Stimulated activated CD8-positive, alpha-beta memory T cell treated with anti-CD3 and anti-CD28 coated beads, Interleukin-4, amount 100 ng/mL, for 1 hour (primary cell): ENCODE data around the gene ERCC4.

Source experiments
- DNase-seq, 2 donors: peaks; one replicate each; pipeline ENCODE4 v3.0.0-alpha.2; 2020; ENCODE audit warnings: low read depth in 2 of 2, low spot score in 1 of 2

The ERCC4 gene

DNA sequence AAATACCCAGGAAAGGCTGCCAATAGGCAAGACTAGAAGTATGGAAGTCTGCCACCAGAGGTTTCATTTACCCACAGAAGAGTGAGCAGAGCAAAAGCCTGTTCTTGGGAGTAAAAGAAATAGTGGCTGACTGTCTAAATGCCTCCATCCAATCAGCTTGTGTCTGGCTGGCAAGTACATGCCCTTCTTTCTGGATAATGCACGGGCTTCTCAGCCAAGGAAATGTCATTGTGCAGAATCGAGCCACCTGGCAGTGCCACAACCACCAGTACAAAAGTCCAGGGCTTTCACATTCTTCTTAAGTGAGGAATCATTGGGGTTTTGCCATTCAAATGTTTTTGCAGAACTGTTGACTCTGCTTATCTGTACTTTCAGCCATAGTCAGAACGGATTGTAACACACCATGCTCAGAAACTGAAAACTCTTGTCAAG, 10.1 kb upstream of the ERCC4 start:
- no peak for DNase-seq

DNA sequence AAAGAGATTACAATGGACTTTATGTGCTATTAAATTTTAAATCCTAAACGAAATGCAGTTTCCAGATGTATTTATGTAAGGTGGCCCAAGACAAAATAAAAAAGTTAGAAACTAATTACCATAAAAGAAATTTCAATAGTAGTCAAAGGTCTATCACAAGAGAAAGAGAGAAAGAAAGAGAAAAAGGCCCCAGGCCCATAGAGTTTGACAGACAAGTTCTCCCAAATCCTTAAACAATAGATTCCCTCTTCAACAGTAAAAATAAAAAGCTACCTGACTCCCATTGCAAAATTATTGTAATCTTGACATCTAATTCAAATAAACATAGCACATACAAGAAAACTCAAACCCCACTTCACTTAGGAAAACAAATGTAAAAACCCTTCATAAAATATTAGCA, 8.6 kb upstream of the ERCC4 start:
- no peak for DNase-seq

DNA sequence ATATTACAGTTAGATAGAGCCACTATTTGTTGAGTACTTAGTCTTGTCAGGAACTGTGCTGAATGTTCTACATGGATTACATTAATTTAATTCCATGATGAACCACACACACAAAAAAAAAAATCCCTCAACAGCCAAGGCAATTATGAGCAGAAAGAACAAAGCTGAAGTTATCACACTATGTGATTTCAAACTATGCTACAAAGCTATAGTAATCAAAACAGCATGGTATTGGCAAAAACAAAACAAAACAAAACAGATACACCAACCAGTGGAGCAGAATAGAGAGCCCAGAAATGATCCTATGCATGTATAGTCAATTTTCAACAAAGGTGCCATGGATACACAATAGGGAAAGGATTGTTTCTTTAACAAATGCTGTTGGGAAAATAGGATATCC, 8.1 kb upstream of the ERCC4 start:
- DNase-seq, result no peak

DNA sequence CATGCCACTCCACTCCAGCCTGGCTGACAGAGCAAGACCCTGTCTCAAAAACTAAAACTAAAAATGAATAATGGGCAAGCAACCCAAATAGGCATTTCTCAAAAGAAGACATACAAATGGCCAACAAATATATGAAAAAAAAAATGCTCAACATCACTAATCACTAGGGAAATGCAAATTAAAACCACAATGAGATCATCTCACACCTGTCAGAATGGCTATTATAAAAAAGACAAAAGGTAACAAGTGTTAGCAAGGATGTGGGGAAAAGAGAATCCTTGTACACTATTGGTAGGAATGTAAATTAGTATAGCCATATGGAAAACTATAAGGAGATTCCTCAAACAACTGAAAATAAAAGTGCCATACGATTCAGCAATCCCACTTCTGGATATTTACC, 7.1 kb upstream of the ERCC4 start:
- DNase-seq, result no peak

DNA sequence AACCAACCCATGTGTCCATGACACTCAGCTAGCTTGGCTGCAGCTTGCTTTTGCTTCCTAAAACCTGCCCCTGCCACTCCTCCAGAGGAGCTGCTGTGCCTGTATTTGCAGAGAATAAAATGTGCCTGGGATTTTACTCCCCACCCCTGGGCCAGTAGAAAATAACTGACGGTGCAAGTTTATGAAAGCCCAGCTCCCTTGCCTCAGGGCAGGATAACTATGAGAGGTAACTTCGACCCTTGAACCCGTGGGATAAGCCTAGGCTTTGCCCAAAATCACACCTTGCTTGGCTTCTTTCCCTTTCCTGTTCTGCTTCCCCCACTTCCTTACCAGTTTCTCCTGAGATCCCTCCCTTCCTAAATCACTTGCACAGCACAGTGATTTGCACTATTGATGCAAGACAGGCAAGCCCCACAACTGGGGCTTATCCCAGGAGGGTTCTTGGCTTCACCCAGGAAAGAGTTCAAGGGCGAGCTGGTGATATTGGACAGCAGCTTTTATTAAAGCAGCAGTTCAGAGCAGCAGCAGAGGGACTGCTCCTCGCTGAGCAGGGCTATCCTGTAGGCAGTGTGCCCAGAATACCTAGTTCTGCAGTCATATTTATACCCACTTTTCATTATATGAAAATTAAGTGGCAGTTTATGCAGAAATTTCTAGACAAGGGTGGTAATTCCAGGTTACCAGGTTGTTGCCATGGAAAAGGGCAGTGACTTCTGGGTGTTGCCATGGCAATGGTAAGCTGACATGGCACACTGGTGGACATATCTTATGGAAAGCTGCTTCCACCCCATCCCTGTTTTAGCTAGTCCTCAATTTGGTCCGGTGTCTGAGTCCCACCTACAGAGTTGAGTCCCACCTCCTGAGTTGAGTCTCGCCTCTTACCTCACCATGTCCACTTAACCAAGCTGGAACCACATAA, 6.3 kb upstream of the ERCC4 start:
- DNase-seq, result no peak

DNA sequence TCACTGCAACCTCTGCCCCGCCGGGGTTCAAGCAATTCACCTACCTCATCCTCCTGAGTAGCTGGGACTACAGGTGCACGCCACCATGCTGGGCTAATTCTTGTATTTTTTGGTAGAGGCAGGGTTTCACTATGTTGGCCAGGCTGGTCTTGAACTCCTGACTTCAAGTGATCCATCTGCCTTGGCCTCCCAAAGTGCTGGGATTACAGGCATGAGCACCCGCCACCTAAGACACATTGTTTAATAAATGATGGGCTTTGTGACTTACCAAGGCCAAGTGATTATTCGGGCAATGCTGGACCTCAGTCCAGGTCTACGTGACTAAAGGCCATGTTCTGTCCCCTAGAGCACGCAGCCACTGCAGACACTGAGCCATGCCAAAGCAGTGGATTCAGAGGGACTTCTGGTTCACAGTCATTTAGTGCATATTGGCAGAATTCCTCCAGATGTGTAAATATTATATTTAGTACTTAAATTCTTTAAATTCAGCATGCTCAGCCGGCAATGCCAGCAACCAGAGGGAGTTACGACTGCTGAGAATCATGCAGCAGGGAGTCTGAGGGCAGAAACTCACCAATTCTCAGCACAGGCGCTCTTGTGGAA, 4.8 kb upstream of the ERCC4 start:
- no peak for DNase-seq

DNA sequence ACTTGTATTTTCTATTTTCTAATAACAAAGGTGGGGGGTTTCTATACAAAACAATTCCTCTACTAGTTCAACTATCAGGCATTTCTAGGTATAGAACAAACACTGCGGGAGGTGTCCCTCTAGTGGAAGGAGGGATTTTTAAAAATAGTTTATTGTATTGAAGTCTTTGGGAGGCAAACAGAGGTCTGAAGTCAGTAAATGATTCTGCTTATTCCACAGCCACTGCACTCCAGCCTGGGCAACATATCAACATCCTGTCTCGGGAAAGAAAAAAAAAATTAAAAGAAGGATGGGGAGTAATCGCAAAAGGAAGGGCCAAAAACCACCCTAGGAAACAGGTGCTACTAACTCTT, 648 bp upstream of the ERCC4 start:
- no peak for DNase-seq

DNA sequence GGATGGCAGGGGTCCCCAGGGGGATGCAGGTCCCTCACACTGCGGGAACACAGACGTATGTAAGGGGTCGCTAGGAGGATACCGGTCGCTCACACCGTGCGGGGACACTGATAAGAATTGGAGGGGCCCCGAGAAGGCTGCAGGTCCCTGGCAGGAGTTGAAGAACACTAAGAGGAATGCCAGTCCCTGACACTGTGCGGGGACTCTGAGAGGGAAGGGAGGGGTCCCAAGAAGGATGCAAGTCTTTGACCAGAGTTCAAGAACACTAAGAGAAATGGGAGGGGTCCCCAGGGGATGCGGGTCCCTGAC, 510 bp downstream of the ERCC4 start:
- DNase-seq, result no peak

- DNase-seq, result no peak
Observed at GRCh38 chr16:13921328-13921727, 1.4 kb downstream of the ERCC4 start.

- DNase-seq, result no peak
Observed at GRCh38 chr16:13923703-13924298, 3.8 kb downstream of the ERCC4 start.

- no peak for DNase-seq
Observed at GRCh38 chr16:13926464-13926863, 6.5 kb downstream of the ERCC4 start.

GRCh38 chr16:13926891-13927290, 6.9 kb downstream of the ERCC4 start:
- no peak for DNase-seq

GRCh38 chr16:13928646-13929045, 8.7 kb downstream of the ERCC4 start:
- DNase-seq, result no peak

GRCh38 chr16:13931845-13932244, 11.9 kb downstream of the ERCC4 start:
- no peak for DNase-seq

GRCh38 chr16:13935408-13935807, 15.5 kb downstream of the ERCC4 start:
- DNase-seq, result no peak

GRCh38 chr16:13936155-13936554, 16.2 kb downstream of the ERCC4 start:
- no peak for DNase-seq

- DNase-seq, result no peak
Observed at GRCh38 chr16:13936596-13937081, 16.7 kb downstream of the ERCC4 start.

- DNase-seq, result no peak
Observed at GRCh38 chr16:13937411-13937810, 17.5 kb downstream of the ERCC4 start.

- no peak for DNase-seq
Observed at GRCh38 chr16:13938480-13938879, 18.5 kb downstream of the ERCC4 start.

DNA sequence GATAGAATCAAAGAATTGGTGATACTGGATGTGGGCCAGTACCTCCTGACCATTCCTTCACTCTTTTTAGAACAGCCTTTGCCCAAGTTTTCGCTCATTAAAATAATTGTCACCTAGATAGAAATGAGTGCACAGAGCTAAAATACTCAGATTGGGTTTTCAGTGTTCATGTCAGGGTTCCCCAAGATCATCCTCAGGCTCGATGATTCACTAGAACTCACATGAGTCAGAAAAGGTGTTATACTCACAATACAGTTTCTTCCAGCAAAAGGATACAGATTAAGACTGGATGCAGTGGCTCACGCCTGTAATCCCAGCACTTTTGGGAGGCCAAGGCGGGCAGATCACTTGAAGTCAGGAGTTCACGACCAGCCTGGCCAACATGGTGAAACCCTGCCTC, 19.9 kb downstream of the ERCC4 start:
- DNase-seq, result no peak

GRCh38 chr16:13940397-13940933, 20.5 kb downstream of the ERCC4 start:
- no peak for DNase-seq

DNA sequence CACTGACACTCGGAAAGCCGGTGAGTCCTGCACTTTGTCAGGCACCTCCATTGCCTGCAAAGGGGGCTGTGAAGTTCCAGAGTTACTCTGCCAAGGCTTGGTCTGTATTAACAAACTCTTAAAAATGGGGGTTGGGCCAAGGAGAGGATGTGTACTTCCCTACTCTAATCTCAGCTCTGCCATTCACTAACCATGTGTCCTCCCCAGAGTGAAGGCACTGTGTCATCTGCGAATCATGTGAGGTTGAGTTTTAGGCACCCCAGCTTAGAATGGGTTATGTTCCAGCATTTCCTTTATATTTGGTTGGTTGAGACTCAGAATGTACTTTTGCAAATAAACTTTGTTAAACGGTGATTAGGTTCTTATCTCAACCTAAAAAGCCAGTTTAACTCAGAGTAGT, 24.9 kb downstream of the ERCC4 start:
- no peak for DNase-seq
